ENCODE measurements around the gene RAB36. TPM values are rescaled to one million over a fixed set of nuclear protein-coding genes. Genes with fewer than 3 reads are reported as not detected.

The RAB36 gene
- total RNA-seq, 1 donor = 5.6 TPM

- no peak for TF ChIP-seq CTCF (IDR thresholded peaks at IDR 0.05; ENCODE audit: insufficient read depth, low read depth, low read length)
- DNase-seq (ENCODE audit: low read depth) = no peak
- H3K4me3 ChIP-seq (ENCODE audit: low read depth, low read length) = no peak overlapping the region
These were observed 40.9 kb upstream of the RAB36 start for GRCh38 chr22:23104187-23104971.

DNA sequence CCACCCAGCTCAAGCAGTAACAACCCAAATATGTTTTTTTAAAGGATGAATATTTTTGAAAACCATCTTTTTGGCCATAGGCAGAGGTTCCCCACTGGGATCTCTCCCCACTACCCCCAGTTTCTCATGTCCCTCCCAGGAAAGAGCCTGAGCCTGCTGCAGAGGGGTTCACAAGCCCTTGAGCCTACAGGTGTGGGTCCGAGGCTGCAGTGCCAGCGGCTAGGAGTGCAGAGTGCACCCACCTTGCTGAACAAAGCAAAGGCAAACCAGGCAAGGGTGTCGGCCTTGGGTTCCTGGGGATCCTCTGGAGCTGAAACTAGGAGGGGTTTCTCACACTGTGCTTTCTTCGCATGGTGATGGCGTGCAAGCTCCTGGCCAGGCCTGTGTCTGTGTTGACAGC lies 40.0 kb upstream of the RAB36 start:
- no peak overlapping the region for H3K4me3 ChIP-seq (ENCODE audit: low read depth, low read length)
- no peak for DNase-seq (ENCODE audit: low read depth)
- no peak for TF ChIP-seq CTCF (IDR thresholded peaks at IDR 0.05; ENCODE audit: insufficient read depth, low read depth, low read length)

DNA sequence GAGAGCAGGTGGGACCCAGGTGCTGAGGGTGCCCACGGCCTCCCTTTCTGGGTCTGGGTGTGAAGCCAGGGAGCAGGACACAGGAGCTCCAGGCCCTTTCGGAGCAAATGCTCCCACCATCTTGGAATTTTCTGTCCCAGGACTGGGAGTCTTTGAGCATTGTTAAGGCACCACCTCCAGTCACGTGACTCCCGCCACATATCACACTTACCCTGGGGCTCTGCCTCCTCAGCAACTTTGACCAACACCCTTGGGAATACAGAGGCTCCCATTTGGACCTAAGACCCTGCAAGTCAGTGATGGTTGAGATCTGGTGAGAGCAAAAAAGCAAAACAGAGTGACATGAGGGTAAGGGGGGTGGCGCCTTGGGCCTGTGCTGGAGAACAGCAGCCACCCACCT lies 39.4 kb upstream of the RAB36 start:
- no peak for TF ChIP-seq CTCF (IDR thresholded peaks at IDR 0.05; ENCODE audit: insufficient read depth, low read depth, low read length)
- DNase-seq (ENCODE audit: low read depth) = no peak
- H3K4me3 ChIP-seq (ENCODE audit: low read depth, low read length) = no peak overlapping the region

DNA sequence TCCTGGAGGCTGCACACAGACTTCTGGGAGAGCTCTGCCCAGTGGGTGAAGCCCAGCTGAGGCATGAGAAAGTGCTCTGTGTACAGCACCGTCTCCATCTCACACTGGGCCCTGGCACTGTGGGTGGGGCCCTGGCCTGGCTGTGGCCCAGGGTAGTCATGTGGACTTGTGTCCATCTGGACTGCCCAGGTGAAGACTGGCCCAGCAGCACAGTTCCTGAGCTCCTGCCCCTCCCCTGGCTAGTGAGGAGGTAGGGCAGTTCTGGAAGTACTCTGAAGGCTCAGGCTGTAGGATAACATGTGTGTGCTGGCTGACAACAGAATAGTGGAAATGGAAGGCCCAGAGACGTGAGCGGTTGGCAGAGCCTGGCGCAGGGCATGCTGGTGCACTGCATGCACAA lies 38.9 kb upstream of the RAB36 start:
- DNase-seq (ENCODE audit: low read depth) = no peak
- no peak for TF ChIP-seq CTCF (IDR thresholded peaks at IDR 0.05; ENCODE audit: insufficient read depth, low read depth, low read length)

GRCh38 chr22:23106906-23107367 lies 38.3 kb upstream of the RAB36 start:
- DNase-seq (ENCODE audit: low read depth) = no peak
- H3K4me3 ChIP-seq (ENCODE audit: low read depth, low read length) = no peak overlapping the region
- no peak for TF ChIP-seq CTCF (IDR thresholded peaks at IDR 0.05; ENCODE audit: insufficient read depth, low read depth, low read length)

More for the DNA sequence above, 38.9 kb upstream of the RAB36 start:
- H3K4me3 ChIP-seq (ENCODE audit: low read depth, low read length) = no peak overlapping the region

- no peak for DNase-seq (ENCODE audit: low read depth)
- H3K4me3 ChIP-seq (ENCODE audit: low read depth, low read length) = no peak overlapping the region
- TF ChIP-seq CTCF (IDR thresholded peaks at IDR 0.05; ENCODE audit: insufficient read depth, low read depth, low read length) = no peak
These were observed 37.6 kb upstream of the RAB36 start for GRCh38 chr22:23107487-23108248.

Data from fibroblast of villous mesenchyme (primary cell).